Measurements from ENCODE around the gene DNAAF3.

The DNAAF3 gene

DNA sequence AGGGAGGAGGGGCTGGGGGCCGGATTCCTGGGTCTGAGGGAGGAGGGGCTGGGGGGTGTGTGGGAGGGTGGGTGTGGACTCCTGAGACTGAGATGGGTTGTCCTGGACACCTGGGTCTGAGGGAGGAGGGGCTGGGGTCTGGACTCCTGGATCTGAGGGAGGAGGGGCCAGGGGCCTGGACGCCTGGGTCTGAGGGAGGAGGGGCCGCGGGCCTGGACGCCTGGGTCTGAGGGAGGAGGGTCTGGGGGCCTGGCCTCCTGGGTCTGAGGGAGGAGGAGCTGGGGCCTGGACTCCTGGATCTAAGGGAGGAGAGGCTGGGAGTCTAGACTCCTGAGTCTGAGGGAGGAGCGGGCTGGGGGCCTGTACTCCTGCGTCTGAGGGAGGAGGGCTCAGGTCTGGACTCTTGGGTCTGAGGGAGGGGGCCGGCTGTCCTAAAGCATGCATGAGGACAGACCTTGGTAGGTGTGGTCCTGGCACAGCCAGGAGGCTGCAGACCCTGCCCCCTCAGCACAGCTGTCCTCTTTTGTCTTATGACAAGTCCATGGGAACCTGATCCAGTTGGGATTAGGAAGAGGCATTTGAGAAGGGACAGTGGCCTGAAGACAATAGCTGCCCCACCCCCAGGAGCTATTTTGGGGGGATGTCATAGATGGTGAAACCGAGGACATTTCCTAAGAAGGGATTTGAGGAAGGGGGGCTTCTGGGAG, 18.7 kb downstream of the DNAAF3 start:
- DNase-seq (ENCODE audit: insufficient read length) (no peak), FAIRE-seq (no peak)
- TF ChIP-seq POLR2A (IDR thresholded peaks at IDR 0.05; ENCODE audit: low read depth, low read length) = no peak
- no peak for TF ChIP-seq POLR2AphosphoS5 (IDR thresholded peaks at IDR 0.05; ENCODE audit: low read depth, low read length)

DNA sequence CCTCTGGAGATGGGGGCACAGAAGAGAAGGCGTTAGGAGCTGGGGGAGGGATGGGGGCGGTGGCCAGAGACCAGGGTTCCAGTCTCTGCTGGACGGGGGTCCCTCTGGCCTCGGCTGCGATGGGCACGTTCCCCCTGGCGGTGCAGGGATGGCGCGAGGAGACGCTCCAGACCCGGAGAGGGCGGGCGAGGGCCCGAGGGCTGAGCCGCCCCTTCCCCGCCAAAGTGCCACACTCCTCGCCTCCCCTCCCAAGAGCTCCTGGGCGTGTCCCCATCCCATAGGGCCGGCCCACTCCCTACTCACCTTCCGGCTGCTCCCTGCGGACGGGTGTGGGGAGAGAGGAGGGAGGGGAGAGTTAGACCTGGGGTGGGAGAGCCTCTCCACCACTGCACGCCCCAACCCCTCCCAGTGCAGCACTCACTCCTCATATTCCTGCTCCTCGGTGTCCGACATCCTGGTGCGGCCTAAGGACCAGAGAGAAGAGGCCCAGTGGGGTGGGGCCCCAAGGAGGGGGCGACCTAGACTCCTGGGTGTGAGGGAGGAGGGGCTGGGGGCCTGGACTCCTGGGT, 19.6 kb downstream of the DNAAF3 start:
- no peak for FAIRE-seq
- no peak for DNase-seq (ENCODE audit: insufficient read length)

DNA sequence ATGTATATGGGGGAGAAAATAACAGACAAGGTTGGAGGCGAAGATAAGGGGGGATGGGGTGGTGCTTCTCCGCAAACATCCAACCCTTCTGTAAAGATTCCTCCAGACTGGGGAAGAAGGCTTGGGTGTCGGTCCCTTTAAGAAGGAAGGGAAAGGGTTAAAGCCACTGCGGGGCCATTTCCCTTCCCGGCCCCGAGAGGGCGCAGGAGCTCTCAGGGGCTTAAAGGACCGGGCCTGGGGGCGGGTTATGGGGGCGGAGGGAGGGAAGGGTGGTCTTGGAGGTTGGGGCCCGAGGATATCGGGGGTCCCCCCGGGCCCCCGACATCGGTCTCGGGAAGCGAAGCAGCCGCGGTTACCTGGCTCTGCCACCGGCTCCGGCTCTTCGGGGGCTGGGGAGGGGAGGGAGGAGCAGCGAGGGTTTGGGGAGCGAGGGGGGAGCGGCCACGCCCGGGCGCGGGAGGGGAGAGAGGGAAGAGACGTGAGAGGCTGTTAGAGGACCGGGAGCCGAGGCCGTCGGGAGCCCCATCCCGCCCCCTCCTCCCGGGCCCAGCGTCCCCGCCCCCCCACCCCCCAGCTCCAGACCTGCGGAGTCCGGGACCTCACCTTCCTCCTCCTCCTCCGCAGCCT, 20.2 kb downstream of the DNAAF3 start:
- no peak for DNase-seq (ENCODE audit: insufficient read length)
- no peak for FAIRE-seq
- TF ChIP-seq POLR2AphosphoS5 (IDR thresholded peaks at IDR 0.05; ENCODE audit: low read depth, low read length) = no peak
- no peak for TF ChIP-seq TAF1 (IDR thresholded peaks at IDR 0.05; ENCODE audit: borderline replicate concordance, low read depth, low read length)
- TF ChIP-seq POLR2A (IDR thresholded peaks at IDR 0.05; ENCODE audit: low read depth, low read length) = no peak

More for the DNA sequence above, 19.6 kb downstream of the DNAAF3 start:
- no peak for TF ChIP-seq POLR2AphosphoS5 (IDR thresholded peaks at IDR 0.05; ENCODE audit: low read depth, low read length)
- no peak for TF ChIP-seq POLR2A (IDR thresholded peaks at IDR 0.05; ENCODE audit: low read depth, low read length)
- no peak for TF ChIP-seq TAF1 (IDR thresholded peaks at IDR 0.05; ENCODE audit: borderline replicate concordance, low read depth, low read length)

DNA sequence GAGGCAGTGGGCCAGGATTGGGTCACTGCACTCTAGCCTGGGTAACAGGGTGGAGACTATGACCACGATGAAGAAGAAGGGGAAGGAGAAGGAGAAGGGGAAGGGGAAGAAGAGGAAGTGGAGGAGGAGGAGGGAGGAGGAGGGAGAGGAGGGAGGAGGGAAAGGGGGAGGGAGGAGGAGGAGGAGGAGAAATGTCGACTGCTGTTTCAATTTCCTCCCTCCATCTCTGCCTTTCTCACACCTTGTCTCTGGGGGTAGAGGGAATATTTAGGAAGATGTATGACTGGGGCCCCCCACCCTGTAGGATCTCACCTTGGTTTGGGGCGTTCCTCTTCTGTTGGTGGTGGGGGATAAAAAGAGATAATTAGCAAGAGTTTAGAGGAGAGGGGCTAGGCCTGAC, 21.2 kb downstream of the DNAAF3 start:
- FAIRE-seq (no peak), DNase-seq (ENCODE audit: insufficient read length) (no peak)
- TF ChIP-seq TAF1 (IDR thresholded peaks at IDR 0.05; ENCODE audit: borderline replicate concordance, low read depth, low read length) (no peak), POLR2AphosphoS5 (IDR thresholded peaks at IDR 0.05; ENCODE audit: low read depth, low read length) (no peak), POLR2A (IDR thresholded peaks at IDR 0.05; ENCODE audit: low read depth, low read length) (no peak)

DNA sequence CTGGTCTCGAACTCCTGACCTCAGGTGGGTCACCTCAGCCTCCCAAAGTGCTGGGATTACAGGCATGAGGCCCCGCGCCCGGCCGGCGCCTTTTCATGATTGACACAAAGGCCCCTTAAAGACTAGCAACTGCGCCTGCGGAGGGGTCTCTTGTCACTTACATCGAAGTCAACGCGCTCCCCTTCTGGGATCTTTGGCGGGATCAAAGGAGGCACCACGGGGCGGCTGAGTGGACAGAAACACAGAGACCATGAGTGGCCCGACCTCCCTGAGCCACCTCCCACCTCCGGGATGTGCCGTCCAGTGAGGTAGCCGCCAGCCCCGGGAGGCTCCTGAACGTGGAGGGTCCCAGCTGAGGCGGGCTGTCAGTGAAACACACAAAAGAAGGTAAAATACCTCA, 24.7 kb downstream of the DNAAF3 start:
- FAIRE-seq = no peak
- TF ChIP-seq TAF1 (IDR thresholded peaks at IDR 0.05; ENCODE audit: borderline replicate concordance, low read depth, low read length) = no peak
- TF ChIP-seq POLR2AphosphoS5 (IDR thresholded peaks at IDR 0.05; ENCODE audit: low read depth, low read length) = no peak
- TF ChIP-seq POLR2A (IDR thresholded peaks at IDR 0.05; ENCODE audit: low read depth, low read length) = no peak
- DNase-seq (ENCODE audit: insufficient read length) = no peak

DNA sequence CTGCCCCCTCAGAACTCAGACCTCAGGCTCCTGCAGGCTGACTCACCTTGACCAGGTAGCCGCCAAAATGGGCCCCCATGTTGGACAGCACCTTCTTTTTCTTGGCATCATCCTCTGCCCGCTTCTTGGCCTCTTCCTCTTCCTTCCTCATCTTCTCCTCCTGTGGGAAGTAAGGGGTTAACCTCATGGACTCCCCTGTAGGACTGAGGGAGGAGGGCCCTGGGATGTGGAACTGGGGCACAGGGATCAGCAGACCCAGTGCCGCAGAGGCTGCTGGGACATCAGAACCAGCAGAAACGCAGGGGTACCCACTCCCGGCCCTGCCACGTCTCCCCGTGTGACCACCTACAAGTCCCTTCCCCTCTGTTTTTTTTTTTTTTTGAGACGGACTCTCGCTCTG, 28.5 kb downstream of the DNAAF3 start:
- TF ChIP-seq POLR2AphosphoS5 (IDR thresholded peaks at IDR 0.05; ENCODE audit: low read depth, low read length) (no peak), TAF1 (IDR thresholded peaks at IDR 0.05; ENCODE audit: borderline replicate concordance, low read depth, low read length) (no peak), POLR2A (IDR thresholded peaks at IDR 0.05; ENCODE audit: low read depth, low read length) (no peak)
- DNase-seq (ENCODE audit: insufficient read length) = no peak
- FAIRE-seq = no peak

DNA sequence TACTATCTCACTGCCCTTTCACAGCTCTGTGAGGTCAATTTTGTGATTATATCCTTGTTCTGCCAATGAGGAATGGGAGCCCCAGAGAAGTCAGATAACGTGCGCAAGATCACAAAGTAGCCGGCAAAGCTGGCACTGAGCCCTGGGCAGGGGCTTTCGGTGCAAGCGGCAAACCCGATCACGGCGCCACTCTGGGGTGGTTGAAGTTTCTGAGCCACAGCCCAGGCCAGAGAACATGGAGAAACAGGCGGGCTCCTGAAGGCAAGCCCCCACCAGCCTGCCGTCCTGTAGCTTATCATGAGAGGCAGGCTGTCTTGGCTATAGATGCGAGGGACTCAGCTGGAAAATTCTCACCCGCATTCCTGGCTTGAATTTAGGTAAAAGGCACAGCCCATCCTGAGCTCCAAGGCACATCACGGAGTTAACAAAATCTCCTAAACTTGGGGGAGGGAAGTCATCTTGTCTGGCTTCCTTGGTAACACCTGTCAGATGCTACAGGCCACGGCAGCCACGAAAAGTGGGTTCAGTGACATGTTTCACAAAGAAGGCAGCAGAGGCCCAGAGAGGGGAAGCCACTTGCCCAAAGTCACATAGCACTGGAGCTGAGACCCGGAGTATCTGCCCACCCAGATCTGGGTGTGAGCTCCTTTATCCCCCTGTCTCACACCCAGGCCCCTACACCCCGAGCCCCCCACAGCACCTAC, 29.9 kb downstream of the DNAAF3 start:
- TF ChIP-seq TAF1 (IDR thresholded peaks at IDR 0.05; ENCODE audit: borderline replicate concordance, low read depth, low read length) (no peak), POLR2AphosphoS5 (IDR thresholded peaks at IDR 0.05; ENCODE audit: low read depth, low read length) (no peak), POLR2A (IDR thresholded peaks at IDR 0.05; ENCODE audit: low read depth, low read length) (no peak)
- FAIRE-seq = no peak

DNA sequence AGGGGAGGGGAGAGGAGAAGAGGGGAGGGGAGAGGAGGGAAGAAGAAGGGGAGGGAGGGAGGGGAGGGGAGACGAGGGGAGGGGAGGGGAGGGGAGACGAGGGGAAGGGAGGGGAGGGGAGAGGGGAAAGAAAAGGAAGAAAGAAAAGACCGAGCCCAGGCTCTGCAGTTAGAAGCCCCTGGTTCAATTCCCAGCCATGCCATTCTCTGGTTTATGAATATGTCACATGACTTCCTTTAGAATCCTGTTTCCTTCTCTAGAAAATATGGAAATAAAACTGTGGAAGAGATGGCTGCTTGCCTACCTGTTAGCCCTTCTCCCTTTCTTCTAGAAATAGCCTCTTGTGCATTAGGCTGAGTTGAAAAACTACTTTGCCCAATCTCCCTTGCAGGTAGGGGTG, 31.7 kb downstream of the DNAAF3 start:
- TF ChIP-seq TAF1 (IDR thresholded peaks at IDR 0.05; ENCODE audit: borderline replicate concordance, low read depth, low read length) (no peak), POLR2AphosphoS5 (IDR thresholded peaks at IDR 0.05; ENCODE audit: low read depth, low read length) (no peak), POLR2A (IDR thresholded peaks at IDR 0.05; ENCODE audit: low read depth, low read length) (no peak)
- no peak for FAIRE-seq
- no peak for DNase-seq (ENCODE audit: insufficient read length)

More for the DNA sequence above, 29.9 kb downstream of the DNAAF3 start:
- DNase-seq (ENCODE audit: insufficient read length) = no peak

DNA sequence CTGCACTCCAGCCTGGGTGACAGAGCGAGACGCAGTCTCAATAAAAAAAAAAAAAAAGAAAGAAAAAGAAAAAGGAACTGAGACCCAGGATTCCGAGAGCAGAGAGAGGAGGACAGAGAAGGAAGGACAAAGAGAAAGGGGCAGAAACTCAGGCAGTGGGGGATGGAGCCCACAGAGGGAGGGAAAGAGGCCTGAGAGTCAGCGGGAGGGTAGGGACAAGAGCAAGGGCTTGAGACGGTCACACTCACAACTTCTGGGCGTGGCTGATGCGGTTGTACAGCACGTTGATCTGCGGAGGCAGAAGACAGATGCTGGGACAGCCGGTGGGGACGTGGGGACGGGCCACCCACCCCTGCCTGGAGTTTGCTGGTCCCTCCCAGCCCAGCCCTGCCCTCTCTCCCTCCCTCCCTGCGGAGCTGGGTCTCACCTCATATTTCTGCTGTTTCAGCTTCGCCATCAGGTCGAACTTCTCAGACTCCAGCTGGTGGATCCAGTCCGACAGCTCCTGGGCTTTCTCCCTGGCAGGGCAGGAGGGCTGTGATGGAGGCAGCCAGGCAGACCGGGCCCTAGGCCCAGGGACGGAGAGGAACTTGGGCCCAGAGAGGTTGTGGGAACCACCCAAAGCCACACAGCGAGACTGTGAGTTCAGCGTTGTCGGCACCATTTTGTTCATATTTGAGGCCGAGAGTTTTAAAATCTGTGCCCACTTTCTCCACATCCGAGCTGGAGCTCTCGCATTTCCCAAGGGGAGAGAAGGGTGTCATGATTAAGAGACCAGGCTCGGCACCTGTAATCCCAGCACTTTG, 32.6 kb downstream of the DNAAF3 start:
- TF ChIP-seq TAF1 (IDR thresholded peaks at IDR 0.05; ENCODE audit: borderline replicate concordance, low read depth, low read length) (no peak), POLR2A (IDR thresholded peaks at IDR 0.05; ENCODE audit: low read depth, low read length) (no peak), POLR2AphosphoS5 (IDR thresholded peaks at IDR 0.05; ENCODE audit: low read depth, low read length) (no peak)
- no peak for FAIRE-seq
- no peak for DNase-seq (ENCODE audit: insufficient read length)

DNA sequence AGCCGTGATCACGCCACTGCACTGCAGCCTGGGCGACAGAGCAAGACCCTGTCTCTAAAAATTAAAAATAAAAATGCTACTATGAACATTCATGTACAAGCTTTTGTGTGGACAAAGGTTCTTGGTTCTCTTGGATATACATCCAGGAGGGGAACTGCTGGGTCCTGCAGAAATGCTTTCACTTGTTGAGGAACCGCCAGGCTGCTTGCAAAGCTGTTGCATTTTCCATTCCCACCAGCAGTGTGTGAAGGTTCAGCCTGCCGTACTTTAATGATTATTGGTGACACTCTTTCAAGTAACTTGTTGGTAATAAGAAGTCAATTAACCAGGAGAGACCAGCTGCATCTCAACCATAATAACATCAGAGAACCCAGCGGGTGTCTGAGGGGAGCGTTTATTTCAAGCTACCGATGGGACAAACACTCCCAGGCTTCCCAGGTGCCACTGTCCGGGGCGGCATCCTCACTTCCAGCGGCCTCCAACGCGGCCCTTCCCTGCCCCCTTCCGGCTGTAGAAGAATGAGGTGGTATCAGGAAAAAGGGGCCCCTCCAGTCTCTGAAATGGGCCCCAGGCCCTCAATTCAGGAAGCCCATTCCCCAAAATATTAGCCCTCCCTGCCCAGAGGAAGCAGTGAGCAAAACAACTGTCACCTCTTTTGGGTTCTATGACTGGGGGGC, 33.8 kb downstream of the DNAAF3 start:
- TF ChIP-seq TAF1 (IDR thresholded peaks at IDR 0.05; ENCODE audit: borderline replicate concordance, low read depth, low read length) = no peak
- no peak for TF ChIP-seq POLR2A (IDR thresholded peaks at IDR 0.05; ENCODE audit: low read depth, low read length)
- no peak for TF ChIP-seq POLR2AphosphoS5 (IDR thresholded peaks at IDR 0.05; ENCODE audit: low read depth, low read length)
- FAIRE-seq (no peak), DNase-seq (ENCODE audit: insufficient read length) (no peak)
